SH-SY5Y (cell line): ENCODE results near the gene ROR1.

Experiments used
- GATA2 ChIP-seq: IDR thresholded peaks from 2 replicates; pipeline ENCODE4 v1.6.1; 2011; ENCODE audit warnings: mild to moderate bottlenecking, low read depth, low read length
- GATA3 ChIP-seq: IDR thresholded peaks from 2 replicates; pipeline ENCODE4 v1.6.1; 2011; ENCODE audit warnings: low read depth, mild to moderate bottlenecking, low read length, moderate library complexity

DNA sequence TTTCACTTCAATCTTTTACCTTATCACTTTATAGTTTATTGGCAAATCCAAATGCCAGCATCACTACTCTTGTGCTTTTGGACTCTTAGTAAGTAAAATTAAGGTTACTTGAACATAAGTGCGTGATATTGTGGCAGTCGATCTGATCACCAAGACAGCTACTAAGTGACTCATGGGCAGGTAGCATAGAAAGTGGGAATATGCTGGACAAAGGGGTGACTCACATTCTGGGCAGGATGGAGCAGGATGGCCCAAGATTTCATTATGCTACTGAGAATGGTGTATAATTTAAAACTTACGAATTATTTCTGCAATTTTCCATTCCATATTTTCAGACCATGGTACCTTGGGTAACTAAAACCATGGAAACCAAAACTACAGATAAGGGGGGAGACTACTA, 120.2 kb downstream of the ROR1 start:
- TF ChIP-seq GATA2 (no peak), GATA3 (no peak)
